DOHH2 (cell line): ENCODE measurements around the gene ATF7IP.

Source experiments
- CTCF ChIP-seq: fragments of 200-600 bp; sonication (generic); IDR thresholded peaks from one replicate; pipeline ENCODE4 v1.5.1; 2014; ENCODE audit warnings: antibody characterized with exemption, mild to moderate bottlenecking, low read depth, low read length; ENCODE audit not compliant: poor library complexity, severe bottlenecking
- EZH2phosphoT487 ChIP-seq: fragments of 200-600 bp; sonication (generic); IDR thresholded peaks from 2 replicates; pipeline ENCODE4 v1.6.1; 2017; ENCODE audit warnings: borderline replicate concordance, mild to moderate bottlenecking, antibody characterized with exemption, low read length, moderate library complexity, mixed read lengths

GRCh38 chr12:14399871-14400270 is 34.4 kb downstream of the ATF7IP start:
- TF ChIP-seq CTCF (no peak), EZH2phosphoT487 (no peak)
